Fibroblast of skin of scalp (primary cell): ENCODE data around the gene CPT1C.

Experiments used
- DNase-seq: peaks from one replicate; pipeline ENCODE4 v3.0.0-alpha.2; 2013

The CPT1C gene

DNA sequence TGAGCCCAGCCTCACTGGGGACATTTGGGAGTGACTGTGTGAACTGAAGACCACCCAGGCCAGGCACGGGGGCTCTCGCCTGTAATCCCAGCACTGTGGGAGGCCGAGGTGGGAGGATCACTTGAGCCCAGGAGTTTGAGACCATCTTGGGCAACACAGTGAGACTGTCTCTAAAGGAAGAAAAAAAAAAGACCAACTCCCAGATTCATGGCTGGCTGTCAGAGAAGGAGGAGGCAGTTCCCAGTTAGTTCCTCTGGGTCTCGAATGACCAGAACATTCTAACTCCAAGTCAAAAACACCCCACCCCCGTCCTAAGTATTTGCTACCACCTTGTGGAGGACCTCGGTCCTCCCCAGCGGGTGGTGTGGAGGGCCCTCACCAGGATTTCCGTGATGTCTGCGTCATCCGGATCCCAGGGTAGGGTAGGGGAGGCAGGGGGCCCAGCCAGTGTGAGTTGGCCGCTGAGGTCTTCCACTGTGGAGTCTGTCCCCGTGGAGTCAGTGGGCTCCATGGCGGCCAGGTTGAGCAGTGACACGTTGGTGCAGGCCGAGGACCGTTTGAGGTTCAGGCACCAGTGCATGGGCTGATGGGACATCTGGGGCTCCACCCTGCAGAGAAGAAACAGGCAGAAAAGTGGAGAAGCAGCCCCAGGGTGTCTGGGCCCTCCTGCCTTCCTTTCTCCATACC, 70.9 kb downstream of the CPT1C start:
- DNase-seq: peak; percentile 53

DNA sequence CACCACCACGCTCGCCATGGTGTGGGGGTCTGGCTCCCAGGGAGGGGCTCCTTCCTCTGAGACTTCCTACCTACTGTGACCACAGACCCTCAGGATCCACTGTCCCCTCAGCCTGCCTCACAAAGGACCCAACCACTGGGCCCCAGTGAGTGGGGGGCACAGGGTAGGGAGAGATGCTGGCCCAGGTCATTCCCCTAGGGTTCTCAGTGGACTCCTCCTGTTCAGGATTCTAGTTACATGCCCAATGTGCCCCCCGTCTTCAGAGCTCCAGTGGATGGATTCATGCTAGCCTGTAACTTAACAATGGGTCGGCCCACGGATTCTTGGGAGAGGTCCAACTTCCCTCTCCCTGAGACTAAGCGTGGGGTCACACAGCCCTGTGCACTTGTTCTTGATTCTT, 72.3 kb downstream of the CPT1C start, which contains the start of gene TSKS:
TSS of gene TSKS (minus strand) at position 77 of the 400 bp plus-strand sequence. CDS start at position 18, 59 bp downstream.
- no peak for DNase-seq
